Activated naive CD4-positive, alpha-beta T cell (primary cell): ENCODE results near the gene ICAM4.
"Not testable (repeated sequence)": the region's sequence is repeated elsewhere in the genome, so short reads cannot be mapped to it uniquely, and the experiment has no call there.

Experiments used
- DNase-seq, 4 experiments: peaks; one replicate each; lab custom pipeline; 2025; lab: John Stamatoyannopoulos, UW

Gene ICAM4

GRCh38 chr19:10318807-10319682 lies 32.3 kb downstream of the ICAM4 start:
- DNase-seq, result no peak

DNA sequence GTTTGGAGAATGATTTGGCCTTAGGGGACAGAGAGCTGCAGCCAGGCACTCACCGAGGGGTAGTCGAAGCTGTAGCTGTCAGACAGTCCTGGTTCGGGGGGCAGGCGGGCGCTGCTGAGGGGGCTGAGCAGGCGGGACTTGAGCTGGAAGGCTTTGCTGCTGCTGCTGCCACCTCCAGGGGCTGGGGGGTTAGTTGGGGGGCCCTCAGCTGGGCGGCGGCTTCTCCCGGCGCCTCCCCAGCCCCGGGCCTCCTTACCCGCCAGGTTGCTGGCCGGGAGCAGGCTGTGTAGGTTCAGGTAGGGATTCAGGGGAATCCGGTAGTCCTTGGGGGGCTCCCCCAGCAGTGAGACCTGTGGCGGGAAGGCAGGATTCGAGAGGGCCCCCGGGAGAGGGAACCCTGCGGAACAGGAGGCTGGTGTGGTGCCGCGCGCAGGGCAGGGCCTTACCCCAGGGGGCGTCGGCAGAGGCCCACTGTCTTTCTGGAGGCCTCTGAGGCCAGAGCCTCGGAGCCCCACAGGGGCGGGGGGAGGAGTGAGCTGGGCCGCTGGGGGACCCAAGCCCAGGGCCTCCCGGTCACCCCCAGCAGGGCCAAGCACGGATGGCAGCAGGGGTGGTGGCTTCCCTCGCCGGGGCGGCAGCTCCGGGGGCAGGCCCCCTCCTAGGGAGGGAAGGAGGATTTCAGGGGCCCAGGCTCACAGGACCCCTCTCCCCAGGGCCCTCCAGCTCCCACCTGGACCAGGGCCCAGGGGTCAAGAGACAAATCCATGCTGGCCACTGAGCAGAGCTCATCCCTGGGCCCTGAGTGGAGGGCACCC lies 34.1 kb downstream of the ICAM4 start:
- DNase-seq, result no peak

DNA sequence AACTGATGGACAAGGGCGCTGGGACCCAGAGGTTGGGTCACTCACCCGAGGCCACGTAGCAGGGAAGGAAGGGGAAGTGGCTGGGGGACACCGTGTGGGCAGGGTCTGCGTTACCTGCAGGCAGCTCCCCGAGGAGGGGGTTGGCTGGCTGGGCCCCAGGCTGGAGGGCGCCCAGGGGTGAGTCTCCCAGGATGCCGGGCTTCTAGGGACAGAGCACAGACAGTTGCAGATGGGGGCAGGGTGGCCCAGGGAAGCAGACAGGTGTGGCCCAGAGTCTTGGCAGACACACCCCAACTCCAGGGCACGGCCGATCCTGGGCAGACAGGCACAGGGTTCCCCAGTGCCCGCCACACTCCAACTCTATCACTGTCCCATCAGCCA lies 34.7 kb downstream of the ICAM4 start:
- no peak for DNase-seq

GRCh38 chr19:10321874-10322835 lies 35.4 kb downstream of the ICAM4 start:
- no peak for DNase-seq

DNA sequence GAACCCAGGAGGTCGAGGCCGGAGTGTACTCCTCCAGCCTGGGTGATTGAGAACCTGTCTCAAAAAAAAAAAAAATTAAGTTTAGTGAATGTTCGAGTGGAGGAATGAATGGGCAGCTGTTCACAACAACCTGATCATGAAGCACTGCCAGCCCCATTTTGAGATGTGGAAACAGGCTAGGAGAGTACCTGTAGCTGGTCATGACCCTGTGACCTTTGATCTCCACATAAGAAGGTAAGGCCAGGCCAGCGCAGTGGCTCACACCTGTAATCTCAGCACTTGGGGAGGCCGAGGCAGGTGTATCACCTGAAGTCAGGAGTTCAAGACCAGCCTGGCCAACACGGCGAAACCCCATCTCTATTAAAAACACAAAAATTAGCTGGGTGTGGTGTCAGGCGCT lies 39.0 kb downstream of the ICAM4 start:
- no peak for DNase-seq

- DNase-seq, result no peak
Observed at GRCh38 chr19:10327793-10328192, 41.0 kb downstream of the ICAM4 start.

DNA sequence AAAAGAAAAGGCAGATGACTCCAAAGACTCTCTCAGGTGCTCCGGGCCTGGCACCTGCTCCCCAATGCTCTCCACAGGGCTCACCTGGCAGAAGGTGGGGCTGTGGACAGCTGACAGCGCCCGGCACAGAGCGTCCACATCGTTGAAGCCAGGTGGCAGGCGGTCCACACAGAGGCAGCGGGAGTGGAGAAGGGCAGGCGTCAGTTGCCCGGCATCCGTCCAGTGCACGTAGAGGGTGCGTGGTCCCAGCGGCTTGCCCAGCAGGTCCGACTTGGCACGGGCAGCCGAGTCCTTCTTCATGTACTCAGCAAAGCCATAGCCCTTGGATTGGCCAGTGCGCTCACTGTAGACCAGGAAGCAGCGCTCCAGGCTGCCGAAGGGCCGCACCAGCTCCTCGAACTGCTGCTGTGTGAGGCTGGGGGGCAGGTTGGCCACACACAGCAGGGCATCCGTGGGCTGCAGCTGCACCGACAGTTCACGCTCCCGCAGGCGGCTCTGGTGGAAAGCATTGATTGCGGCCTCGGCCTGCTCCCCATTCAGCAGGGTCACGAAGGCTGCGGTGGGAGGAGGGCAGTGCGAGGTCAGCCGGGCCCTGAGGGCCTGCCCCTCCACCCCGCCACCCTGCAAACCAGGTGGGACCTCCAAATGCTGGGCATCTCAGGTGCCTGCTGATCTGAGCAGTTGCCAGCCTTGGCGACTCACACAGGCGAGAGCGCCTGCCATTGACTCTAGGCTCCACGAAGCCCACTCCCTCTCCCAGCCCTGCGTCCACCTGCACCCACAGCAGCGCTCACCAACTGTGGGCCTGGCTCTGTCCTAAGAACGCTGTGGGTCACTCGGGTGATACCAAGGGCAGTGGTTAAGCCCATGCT lies 42.0 kb downstream of the ICAM4 start:
- DNase-seq, result no peak

GRCh38 chr19:10329555-10329954 lies 42.8 kb downstream of the ICAM4 start:
- DNase-seq, result no peak

- no peak for DNase-seq
Observed at GRCh38 chr19:10332158-10332964, 45.6 kb downstream of the ICAM4 start.

- DNase-seq, result peak; percentile 89 to 97 (median 94)
Observed at GRCh38 chr19:10332965-10333757, 46.4 kb downstream of the ICAM4 start, which contains the start of gene RAVER1. TSS of gene RAVER1 (minus strand) at chr19:10333529. CDS start at chr19:10333507, 22 bp downstream.

- no peak for DNase-seq
Observed at GRCh38 chr19:10333758-10334587, 47.2 kb downstream of the ICAM4 start.

DNA sequence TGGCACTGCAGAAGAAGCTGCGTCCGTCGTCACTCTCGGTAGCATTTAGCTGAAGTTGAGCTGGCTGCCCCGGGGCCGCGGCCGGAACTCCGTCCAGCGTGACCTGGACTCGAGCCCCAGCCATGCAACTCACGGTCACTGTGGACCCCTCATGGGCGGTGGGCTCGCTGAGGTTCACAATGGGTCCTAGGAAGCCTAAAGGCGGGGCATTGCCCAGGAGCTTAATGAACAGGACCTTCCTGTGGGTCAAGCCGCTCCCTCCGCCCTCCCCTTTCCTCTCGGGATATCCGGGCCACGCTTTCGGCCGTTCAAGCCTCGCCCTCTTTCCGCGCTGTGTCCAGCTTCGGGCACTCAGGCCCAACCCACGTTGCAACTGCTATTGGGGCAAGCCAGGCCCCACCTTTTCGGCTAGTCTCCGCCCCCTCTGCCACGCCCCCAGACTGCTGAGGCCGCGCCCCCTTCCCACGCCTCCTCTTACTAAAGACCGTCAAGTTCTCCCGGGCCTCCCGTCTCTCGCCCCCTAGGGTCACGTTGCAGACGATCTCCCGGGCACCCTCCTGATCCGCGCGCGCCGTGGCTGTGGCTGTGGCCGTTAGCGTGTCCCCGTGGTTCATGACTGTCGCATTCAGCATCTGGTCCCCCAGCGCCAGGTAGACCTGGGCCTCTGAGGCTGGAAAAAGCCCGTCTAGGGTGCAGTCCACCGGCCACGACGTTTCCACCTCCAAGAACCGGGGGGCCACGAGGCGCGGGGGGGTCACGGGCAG lies 48.0 kb downstream of the ICAM4 start:
- no peak for DNase-seq

DNA sequence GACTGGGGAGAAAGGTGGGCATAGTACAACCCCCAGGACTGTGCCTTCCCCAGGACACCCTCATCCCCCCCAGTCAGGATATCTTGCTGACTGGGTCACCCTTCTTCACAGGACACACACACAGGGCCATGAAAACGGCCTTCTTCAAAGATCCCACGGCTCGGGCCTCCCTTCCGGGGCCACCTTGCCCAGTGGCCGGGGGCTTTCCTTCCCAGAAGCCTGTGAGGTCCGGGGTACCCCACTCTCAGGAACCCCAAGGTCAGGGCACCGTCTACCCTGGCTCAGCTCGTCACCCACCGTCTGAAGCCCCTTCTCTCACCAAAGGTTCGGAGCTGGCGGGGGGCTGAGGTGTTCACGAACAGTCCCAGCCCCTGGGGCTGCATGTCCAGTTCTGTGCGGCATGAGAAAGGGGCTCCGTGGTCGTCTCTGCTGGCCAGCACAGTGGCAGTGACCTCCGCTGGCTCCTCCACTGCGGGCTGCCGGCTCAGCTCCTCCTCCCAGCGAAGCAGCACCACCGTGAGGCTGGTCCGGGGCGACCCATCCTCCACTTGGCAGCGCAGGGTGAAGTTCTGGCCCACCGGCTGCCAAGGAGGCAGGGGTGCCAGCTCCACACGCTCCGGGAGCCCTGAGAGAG lies 48.7 kb downstream of the ICAM4 start:
- DNase-seq, result no peak

DNA sequence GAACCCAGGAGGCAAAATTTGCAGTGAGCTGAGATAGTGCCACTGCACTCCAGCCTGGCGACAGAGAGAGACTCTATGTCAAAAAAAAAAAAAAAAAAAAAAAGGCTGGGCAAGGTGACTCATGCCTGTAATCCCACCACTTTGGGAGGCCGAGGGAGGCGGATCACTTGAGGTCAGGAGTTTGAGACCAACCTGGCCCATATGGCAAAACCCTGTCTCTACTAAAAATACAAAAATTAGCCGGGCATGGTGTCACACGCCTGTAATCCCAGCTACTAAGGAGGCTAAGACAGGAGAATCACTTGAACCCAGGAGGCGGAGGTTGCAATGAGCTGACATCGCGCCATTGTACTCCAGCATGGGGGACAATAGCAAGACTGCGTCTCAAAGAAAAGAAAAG lies 50.0 kb downstream of the ICAM4 start:
- not testable (repeated sequence) for DNase-seq
